Body of pancreas (tissue), 4 donors: ENCODE results near the gene KRTAP4-11.

Experiments used
- CTCF ChIP-seq, 7 experiments: fragments of 450-650 bp in 4 of 7; fragments of 200-600 bp in 3 of 7; sonication (generic) in 3 of 7; IDR thresholded peaks; one replicate each; pipeline ENCODE4 v1.5.1; 2016 to 2019; ENCODE audit warnings: antibody characterized with exemption in 7 of 7
- POLR2A ChIP-seq, 3 donors: fragments of 450-650 bp; IDR thresholded peaks; one replicate each; pipeline ENCODE4 v1.6.1; 2016; ENCODE audit warnings: antibody characterized with exemption in 3 of 3, mild to moderate bottlenecking in 2 of 3

DNA sequence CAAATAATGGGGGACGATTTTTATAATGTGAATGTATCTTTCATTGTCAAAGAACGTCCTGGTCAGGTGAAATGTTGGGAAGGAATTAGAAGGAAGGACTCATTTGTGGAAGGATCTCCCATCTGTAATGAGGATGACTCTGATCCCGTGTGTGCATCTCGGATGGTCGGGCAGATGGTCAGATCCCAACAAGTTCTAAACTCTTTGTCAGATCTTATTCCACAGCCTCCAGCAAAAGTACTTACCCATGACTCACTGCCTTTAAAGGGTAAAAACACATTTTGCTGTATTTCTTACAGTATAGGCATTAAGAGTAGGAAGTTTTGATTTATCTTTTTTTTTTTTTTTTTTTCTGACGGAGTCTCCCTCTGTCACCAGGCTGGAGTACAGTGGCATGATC, 19.7 kb downstream of the KRTAP4-11 start:
- TF ChIP-seq CTCF (IDR thresholded peaks at IDR 0.05): no peak
- TF ChIP-seq POLR2A (IDR thresholded peaks at IDR 0.05): no peak
